ENCODE data around the gene MOB1B. TPM values are rescaled to one million over a fixed set of nuclear protein-coding genes. Genes with fewer than 3 reads are reported as not detected.

The MOB1B gene
- total RNA-seq, result 7.8 and 8.6 TPM in 2 replicates

DNA sequence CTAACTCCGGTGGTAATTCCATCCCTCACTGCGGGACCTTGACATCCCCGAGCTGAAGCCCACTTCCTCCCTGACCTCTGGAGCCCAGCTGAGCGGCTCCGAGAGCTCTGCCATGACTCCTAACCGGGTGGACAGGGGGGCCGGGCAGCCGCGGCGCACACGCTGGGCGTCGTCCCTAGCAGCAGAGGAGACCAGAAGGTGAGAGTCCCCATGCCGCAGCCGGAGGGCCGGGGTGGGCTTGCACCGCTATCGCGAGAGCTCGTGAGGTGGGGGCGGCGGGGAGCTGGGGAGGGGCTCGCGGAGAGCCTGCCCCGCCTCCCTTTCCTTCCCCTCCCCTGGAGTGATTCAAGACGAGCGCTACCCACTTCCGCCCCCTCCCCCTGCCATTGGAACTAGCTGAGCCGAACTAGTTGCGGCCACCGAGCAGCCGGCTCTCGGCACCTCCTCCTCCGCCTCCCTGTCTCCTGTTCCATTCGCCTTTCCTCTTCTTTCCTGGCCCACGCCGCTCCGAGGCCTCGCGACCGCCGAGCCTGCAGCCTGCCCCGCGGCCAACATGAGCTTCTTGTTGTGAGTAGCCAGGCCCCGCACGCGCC, at the start of gene MOB1B:
MOB1B (plus strand) TSS at position 386 of the 593 bp plus-strand sequence; CDS start at position 554, 168 bp downstream.

DNA sequence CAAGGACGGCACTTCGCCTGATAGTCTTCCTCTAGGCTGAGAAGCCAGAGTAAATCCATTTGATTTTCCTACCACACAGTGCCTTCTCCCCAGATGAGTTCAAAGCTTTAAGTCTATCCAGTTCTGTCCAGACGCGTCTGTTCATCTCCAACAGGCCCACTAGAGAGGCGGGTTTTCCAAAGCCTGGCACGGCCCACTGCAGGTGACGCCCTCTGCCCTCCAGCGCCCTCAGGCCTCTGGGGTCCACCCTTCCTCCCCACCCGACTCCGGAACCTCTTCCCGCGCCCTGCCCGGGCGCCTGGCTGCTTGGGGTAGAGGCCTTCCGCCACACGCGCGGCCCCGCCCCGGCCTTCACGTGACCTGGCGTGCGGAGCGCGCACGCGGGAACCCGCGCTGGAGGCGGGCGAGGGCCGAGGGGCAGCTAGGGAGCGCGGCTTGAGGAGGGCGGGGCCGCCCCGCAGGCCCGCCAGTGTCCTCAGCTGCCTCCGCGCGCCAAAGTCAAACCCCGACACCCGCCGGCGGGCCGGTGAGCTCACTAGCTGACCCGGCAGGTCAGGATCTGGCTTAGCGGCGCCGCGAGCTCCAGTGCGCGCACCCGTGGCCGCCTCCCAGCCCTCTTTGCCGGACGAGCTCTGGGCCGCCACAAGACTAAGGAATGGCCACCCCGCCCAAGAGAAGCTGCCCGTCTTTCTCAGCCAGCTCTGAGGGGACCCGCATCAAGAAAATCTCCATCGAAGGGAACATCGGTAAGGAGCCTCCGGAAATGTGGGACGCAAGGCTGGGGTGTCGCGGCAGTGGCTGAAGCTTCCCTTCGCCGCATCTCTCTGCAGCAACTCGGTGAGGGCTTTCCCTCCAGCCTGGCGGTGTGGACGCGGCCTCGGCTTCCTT, 91.3 kb downstream of the MOB1B start, which contains the start of gene DCK:
DCK (plus strand) TSS at position 469 of the 888 bp plus-strand sequence; CDS start at position 656, 187 bp downstream.

Other genes with a start within 250 kb of the MOB1B start
- 1.7 and 6.7 TPM in 2 replicates for gene JCHAIN, start 235.9 kb upstream of the MOB1B start, total RNA-seq
- 15.4 and 22.6 TPM in 2 replicates for gene UTP3, start 213.8 kb upstream of the MOB1B start, total RNA-seq
- gene RUFY3, start 180.4 kb upstream of the MOB1B start, total RNA-seq, result 71.4 and 86.5 TPM in 2 replicates
- 68.6 and 78.3 TPM in 2 replicates for gene GRSF1, start 62.5 kb upstream of the MOB1B start, total RNA-seq
- 6.4 and 7.1 TPM in 2 replicates for gene DCK, start 91.3 kb downstream of the MOB1B start, total RNA-seq

Data from smooth muscle cell of bladder (primary cell).